Posterior vena cava (tissue), 2 donors: ENCODE data around the gene IMPA2. TPM values are rescaled to one million over a fixed set of nuclear protein-coding genes. Genes with fewer than 3 reads are reported as not detected.
"Not testable (repeated sequence)": the region's sequence is repeated elsewhere in the genome, so short reads cannot be mapped to it uniquely, and the experiment has no call there.

Experiments used
- DNase-seq: peaks from one replicate; pipeline ENCODE4 v3.0.0-alpha.2; 2020; ENCODE audit warnings: low spot score
- intact Hi-C, 2 donors: fragments of 100-400 bp; cut with DNase I; formaldehyde crosslinking; loops; one replicate each; pipeline versions ENCODE4 v1.14.1 to v1.14.2; 2022 to 2023
- long read RNA-seq, 2 donors: library from polyadenylated mRNA; unstranded; transcript quantifications; one replicate each; pipeline ENCODE4 v2.0.0, GENCODE V29; 2020 to 2021
- total RNA-seq, 2 donors: library from RNA; stranded (reverse); fragmentation: NEBNext Ultra II Directional; extraction: Animal tissue kit (Norgen Biotek cat#: 25700); gene quantifications; one replicate each; pipeline ENCODE4 v1.2.1, GENCODE V29; 2021
- donor health status: DM: yes; HTN: yes; CAD: no.
- donor health status: DM: yes; HTN: yes; CAD: no.

Gene IMPA2
- 10 to 100 TPM; 14.9 to 31.5 TPM for total RNA-seq
- long read RNA-seq, donor 1, transcript IMPA2-201 (8 exons, 1,534 nt), result major isoform, 9 of 13 reads
- long read RNA-seq, donor 1, partial matches to known transcripts, result 0 of 13 reads
- long read RNA-seq, donor 1, other reads (novel, unspliced or antisense), result 4 of 13 reads
- long read RNA-seq, donor 2, partial matches to known transcripts, result 5 of 19 reads
- long read RNA-seq, donor 2, other reads (novel, unspliced or antisense), result 7 of 19 reads

DNA sequence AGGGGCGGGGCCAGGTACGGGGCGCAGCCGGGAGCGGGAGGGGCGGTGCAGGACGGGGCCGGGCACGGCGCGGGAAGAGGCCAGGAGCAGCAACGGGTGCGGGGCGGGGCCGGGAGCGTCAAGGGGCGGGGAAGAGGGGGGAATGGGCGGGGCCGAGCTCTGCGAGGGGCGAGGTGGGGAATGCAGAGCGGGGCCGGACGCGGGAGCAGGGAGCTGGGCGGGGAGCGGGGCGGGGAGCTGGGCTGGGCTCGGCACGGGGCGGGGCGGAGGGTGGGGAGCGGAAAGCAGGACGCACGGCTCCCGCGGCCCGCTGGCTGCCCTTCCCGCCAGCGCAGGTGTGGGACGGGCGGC lies at the start of gene IMPA2:
Gene IMPA2, plus strand, starts transcription at position 316 of the 351 bp plus-strand sequence. CDS start 163 bp downstream, outside the sequence.
- intact Hi-C loops, result loop anchor here in 1 of 2 donors (2.0 kb wide), 2 partner anchors 26 to 34 kb away; no protein-coding TSS in a partner anchor
- DNase-seq, result peak; percentile 99

- intact Hi-C loops, result loop anchor here in 1 of 2 donors (10.0 kb wide), 1 partner anchor 102 kb away; no protein-coding TSS in a partner anchor
- DNase-seq, result no peak
These were observed 48.9 kb upstream of the IMPA2 start for GRCh38 chr18:11932393-11932792.

DNA sequence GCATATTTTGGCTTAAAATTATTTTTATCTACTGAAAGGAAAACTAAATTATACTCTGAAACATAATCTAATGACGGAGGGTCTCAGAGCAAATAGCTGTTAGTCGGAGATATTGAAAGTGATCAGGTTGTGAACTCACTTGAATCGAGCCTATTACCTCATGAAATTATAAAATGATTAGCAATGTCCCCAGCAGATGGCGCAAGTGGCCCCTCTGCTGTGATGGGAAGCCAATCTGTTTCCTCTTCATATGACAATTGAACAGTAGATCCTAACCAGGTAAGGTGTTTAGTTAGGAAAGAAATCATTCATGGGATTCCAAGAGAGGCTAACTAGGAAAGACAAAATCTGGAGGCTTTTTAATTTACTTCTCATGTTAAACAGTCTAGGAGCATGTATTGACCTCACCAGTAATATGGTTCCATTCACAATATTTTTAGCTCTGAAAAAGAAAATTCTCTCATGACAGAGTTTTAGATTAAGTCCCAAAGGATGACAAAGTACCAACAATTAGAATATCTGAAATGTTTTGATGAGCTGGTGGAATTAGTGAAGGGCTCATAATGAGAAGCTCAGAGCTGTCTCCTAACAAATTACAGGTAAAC lies 43.3 kb upstream of the IMPA2 start:
- intact Hi-C loops, result loop anchor here (2.0 to 10.0 kb wide), 3 partner anchors 54 to 101 kb away; no protein-coding TSS in a partner anchor
- DNase-seq, result peak; percentile 89

DNA sequence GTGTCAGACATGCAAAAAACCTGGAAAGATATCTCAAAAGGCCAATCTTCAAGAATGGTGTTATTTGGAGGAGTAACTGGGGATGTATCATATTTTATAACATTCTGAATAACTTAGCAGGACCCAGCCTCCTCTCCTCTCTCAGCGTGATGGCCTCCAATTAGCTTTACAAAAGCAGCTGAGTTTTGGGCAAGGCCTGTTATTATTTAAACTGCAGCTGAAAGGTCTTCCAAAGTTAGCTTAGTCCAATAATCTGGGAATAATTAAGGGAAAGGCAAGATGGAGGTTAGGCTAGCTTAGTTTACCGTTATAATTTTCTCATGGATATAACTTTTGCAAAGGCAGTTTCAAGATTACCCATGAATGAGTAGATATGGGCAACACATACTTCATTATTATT lies 40.4 kb upstream of the IMPA2 start:
- no peak for DNase-seq
- intact Hi-C loops, result no loop called here

- intact Hi-C loops, result no loop called here
- DNase-seq, result no peak
These were observed 37.8 kb upstream of the IMPA2 start for GRCh38 chr18:11943551-11943950.

DNA sequence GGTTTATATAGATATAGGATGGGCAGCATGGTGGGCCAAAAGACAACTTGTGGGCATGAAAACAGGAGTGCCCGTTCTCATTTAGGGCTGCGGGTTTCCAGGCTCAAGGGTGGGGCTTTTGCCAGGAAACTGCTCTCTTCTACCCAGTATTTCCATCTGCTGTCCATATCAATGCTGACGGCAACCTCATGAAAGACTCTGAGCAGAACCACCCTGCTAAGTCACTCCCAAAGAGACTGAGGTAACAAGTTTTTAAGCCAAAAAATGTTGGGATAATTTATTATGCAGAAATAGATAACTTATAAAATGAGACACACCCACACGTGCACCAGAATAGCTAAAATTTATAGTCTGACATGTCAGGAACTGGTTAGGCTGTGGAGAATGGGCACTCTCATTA lies 37.1 kb upstream of the IMPA2 start:
- DNase-seq, result no peak
- intact Hi-C loops, result no loop called here

DNA sequence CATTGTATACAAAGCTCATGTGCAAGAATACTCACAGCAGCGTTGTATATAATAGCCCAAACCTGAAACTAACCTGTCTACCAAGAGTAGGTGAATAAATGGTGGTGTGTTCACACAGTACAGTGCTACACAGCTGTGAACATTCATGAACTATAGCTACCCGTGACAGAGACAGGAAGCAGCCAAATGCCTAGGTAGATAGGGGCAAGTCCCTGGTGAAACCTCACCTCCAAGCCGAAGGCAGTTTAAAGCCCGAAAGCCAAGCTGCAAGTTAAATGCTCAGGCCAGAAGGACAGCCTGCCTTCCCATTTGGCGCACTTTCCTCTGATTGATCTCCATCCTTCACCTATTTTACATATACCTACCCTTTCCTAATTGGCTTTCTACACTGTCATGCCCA lies 36.5 kb upstream of the IMPA2 start:
- no peak for DNase-seq
- intact Hi-C loops, result no loop called here

DNA sequence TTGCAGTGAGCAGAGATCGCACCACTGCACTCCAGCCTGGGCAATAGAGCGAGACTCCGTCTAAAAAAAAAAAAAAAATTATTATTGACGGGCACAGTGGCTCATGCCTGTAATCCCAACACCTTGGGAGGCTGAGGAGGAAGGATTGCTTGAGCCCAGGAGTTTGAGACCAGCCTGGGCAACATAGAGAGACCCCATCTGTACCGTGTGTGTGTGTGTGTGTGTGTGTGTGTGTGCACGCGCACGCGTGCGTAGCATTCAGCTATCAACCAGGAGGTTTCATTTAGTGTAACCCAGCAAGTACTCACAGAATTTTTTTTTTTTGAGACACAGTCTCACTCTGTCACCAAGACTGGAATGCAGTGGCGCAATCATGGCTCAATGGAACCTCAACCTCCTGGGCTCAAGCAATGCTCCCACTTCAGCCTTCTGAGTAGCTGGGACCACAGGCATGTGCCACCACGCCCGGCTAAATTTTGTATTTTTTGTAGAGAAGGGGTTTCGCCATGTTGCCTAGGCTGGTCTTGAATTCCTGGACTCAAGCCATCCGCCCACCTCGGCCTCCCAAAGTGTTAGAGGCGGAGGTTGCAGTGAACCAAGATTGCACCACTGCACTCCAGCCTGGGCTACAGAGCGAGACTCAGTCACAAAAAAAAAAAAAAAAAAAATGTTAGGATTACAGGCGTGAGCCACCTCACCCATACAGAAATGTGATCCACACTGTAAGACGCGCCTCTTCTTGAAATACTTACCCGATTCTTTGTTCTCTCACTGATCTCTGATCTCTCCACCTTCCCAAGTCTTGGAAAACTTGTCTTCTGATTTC lies 35.3 kb upstream of the IMPA2 start:
- intact Hi-C loops, result loop anchor here in 1 of 2 donors (2.0 kb wide), 1 partner anchor 35 kb away; the partner anchor contains the start of gene IMPA2

DNA sequence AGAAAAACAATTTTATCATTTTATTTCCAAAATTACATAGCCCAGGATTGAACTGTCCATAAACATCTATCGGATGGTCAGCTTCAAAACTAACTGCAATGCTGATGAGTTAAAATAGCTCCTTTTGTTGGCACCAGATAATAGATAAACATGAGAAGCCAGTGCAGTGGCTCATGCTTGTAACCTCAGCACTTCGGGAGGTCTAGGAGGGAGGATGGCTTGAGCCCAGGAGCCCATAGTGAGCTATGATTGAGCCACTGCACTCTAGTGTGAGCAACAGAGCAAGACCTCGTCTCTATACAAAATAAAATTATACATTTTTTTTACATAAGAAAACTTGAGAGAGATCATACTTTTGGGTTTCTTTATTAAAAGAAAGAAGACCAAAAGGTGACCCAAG lies 34.6 kb upstream of the IMPA2 start:
- intact Hi-C loops, result loop anchor here in 1 of 2 donors (2.0 kb wide), 1 partner anchor 34 kb away; the partner anchor contains the start of gene IMPA2
- no peak for DNase-seq

More for the DNA sequence above, 35.3 kb upstream of the IMPA2 start:
- not testable (repeated sequence) for DNase-seq

GRCh38 chr18:11947214-11948191 lies 33.8 kb upstream of the IMPA2 start:
- intact Hi-C loops, result loop anchor here in 1 of 2 donors (2.0 kb wide), 1 partner anchor 33 kb away; the partner anchor contains the start of gene IMPA2

GRCh38 chr18:11948852-11949523 lies 32.3 kb upstream of the IMPA2 start:
- no peak for DNase-seq
- intact Hi-C loops, result no loop called here

More at GRCh38 chr18:11947214-11948191, 33.8 kb upstream of the IMPA2 start:
- peak; percentile 97 for DNase-seq

GRCh38 chr18:11950824-11951223 lies 30.5 kb upstream of the IMPA2 start:
- intact Hi-C loops, result no loop called here

DNA sequence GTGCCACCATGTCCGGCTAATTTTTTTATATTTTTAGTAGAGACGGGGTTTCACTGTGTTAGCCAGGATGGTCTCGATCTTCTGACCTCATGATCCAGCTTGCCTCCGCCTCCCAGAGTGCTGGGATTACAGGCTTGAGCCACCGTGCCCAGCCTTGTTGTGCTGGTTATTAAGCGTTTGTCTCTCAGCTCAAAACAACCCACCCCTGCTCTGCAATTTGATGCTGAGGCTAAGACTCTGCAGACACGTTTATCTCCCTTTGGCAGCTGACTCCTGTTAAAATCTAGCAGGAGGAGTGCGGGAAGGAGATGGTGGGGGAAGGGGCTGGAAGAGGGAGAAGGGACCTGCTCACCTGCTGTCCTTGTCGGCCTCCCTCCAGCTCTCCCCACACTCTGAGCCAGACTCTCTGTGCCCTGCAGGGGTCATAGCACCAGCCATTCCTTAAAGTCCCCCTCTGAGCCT lies 29.9 kb upstream of the IMPA2 start:
- DNase-seq, result no peak
- intact Hi-C loops, result no loop called here

More at GRCh38 chr18:11950824-11951223, 30.5 kb upstream of the IMPA2 start:
- DNase-seq, result no peak

- intact Hi-C loops, result no loop called here
- DNase-seq, result no peak
These were observed 28.2 kb upstream of the IMPA2 start for GRCh38 chr18:11953113-11953512.

GRCh38 chr18:11955239-11956029 lies 25.9 kb upstream of the IMPA2 start:
- intact Hi-C loops, result loop anchor here in 1 of 2 donors (2.0 kb wide), 1 partner anchor 25 kb away; the partner anchor contains the start of gene IMPA2
- no peak for DNase-seq

DNA sequence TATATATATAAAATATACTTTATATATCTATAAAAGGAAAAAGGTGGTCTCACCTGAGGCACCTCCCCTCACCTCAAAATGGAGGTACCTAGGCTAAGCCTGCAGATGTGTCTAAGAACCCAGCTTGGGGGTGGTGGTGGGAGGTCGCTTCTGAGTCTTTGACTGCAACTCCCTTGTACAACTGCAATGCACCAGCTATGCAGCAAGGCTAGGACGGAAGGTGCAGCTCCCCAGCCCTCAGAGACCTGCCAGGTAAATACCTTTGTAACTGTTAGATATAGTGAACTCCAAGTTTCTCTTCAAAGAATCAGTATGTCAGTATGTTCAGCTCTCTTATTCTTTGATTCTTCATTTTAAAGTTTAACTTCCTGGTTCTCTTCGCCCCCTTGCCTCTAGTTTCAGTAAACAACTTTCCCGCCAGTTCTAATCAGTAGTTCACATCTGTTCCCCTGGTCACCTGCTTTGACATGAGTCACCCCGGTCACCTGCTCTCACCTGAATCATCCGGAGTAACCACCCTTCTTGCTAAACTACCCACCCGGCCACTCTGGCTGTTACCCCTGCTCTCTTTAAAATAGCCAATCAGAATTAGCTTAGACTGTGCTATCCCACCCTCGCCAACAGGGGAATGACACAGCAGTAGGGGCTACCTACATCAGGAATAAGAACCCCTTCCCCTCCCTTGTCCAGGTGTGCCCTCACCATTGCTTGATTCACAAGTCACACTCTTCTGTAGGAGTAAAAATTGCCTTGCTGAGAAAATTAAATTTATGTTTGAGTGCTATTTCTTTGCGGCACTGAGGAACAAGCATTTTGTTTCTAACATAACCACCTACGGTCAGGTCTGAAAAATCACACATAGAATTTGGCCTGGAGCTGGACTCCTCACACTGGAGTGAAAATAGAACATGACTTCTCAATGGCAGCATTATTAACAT lies 24.7 kb upstream of the IMPA2 start:
- DNase-seq, result no peak
- intact Hi-C loops, result no loop called here
